GM12874 (cell line): Measurements from ENCODE around the gene TNFRSF14.

Experiments
- CTCF ChIP-seq: IDR thresholded peaks from 2 replicates; pipeline ENCODE4 v1.5.1; 2011; ENCODE audit warnings: low read depth, mild to moderate bottlenecking, control low read depth, low read length, moderate library complexity; ENCODE audit not compliant: insufficient read depth

TNFRSF14 gene

GRCh38 chr1:2523891-2524609, 32.1 kb upstream of the TNFRSF14 start:
- no peak for TF ChIP-seq CTCF

DNA sequence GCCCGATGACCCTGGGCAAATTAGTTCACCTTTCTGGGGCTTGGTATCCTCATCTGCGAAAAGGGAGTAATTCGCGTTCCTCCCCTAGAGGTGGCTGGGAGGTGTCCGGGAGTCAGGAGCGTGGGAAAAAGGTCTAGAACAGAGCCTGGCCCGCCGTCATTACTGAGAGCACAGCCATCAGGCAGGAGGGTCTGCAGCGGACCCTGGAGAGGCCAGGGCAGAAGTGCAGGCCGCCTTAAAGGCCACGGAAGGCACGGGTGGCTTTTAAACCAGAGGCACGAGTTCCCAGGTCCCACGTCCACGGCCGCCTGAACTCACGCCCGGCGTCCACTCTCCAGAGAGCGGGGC, 30.6 kb upstream of the TNFRSF14 start:
- TF ChIP-seq CTCF: no peak

- TF ChIP-seq CTCF: no peak
Measured at GRCh38 chr1:2525920-2526823, 30.0 kb upstream of the TNFRSF14 start, which contains the start of gene PANK4. PANK4 (minus strand) TSS chr1:2526596; CDS start chr1:2526587, 9 bp downstream.

DNA sequence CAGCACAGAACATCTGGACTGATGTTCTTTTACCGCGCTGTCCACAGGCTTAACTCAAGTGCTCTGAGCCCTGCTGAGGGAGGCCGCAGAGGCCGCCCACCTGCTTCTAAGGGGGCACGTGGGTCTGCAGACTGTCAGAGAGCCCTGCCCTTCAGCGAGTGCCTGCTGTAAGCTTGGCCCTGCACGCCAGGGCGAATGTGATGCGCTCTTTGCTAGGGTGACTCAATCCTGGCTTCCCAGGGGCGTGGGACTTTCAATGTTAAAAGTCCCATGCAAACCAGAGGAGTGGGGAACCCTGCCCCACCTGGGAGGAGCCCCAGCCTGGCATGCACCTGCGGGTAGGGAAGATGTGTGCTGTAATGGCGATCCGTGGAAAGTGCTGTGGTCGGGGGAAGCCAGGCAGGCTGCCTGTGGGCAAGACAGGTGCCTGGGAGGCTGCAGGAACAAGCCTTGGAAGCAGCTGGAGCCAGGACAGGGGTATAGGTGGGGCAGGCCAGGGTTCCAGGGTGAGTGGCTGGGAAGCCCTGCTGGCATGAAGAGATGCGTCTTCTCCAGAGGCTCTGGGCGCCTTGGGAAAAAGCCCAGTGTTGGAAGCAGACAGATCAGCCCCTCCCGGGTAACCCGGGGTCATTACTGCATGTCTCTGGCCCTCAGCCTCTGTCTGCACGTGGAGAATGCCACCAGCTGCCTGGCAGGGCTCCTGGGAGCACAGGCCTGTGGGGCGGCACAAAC, 29.2 kb upstream of the TNFRSF14 start:
- TF ChIP-seq CTCF: no peak

DNA sequence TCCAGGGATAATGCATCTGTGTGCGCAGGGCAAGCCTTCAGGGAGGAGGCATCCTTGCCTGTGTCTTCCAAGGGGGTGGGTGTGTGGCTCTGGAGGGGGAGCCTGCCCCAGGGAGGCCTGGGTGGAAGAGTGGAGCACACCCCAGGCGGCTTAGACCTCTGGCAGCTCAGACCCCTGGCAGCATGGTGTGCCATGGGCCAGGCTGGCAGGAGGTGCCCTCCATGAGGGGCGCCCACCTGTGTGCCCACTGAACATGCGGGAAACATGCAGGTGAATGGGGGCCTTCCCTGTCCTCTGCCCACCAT, 28.7 kb upstream of the TNFRSF14 start:
- no peak for TF ChIP-seq CTCF

GRCh38 chr1:2528016-2528415, 28.2 kb upstream of the TNFRSF14 start:
- TF ChIP-seq CTCF: no peak

DNA sequence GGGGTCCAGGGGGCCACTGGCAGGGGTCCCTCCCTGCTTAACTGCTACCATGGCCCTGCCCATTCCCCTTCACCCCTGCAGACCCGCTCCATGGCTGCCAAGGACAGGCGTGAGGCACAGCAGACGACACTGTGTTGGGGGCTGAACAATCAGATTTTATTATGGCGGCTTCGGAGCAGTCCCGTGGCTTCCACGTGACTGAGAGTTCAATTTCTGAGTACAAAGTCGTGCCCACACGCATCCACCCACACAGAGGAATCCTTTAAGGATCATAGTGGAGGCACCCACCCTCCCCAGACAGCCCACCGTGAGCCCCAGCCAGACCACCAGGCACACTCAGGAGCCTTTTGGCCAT, 27.6 kb upstream of the TNFRSF14 start:
- no peak for TF ChIP-seq CTCF
